ENCODE results near the gene LPCAT1. TPM values are rescaled to one million over a fixed set of nuclear protein-coding genes. Genes with fewer than 3 reads are reported as not detected.
"Not testable (repeated sequence)": the region's sequence is repeated elsewhere in the genome, so short reads cannot be mapped to it uniquely, and the experiment has no call there.

Gene LPCAT1
- total RNA-seq, 1 donor from 2014 or later: 7.1 TPM

DNA sequence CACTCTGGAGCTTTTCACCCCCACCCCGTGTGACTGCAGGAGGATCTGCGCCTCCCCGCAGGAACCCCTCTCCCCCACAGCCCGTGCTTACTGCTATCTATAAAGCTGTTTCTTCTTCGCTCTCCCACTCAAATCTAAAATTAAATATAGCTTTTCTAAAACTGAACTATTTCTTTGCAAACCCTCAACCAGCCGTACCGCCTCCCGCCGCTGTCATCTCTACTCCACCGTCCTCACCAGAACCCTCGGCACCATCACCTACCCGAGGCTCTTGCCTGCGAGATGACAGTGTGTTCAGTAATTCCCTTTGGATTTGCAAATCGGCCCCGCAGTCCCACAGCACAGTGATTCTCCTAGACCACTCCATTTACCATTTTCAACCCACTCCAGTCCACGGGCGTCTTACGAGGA is 13.6 kb downstream of the LPCAT1 start:
- no peak for DNase-seq (ENCODE audit: low read depth)

DNA sequence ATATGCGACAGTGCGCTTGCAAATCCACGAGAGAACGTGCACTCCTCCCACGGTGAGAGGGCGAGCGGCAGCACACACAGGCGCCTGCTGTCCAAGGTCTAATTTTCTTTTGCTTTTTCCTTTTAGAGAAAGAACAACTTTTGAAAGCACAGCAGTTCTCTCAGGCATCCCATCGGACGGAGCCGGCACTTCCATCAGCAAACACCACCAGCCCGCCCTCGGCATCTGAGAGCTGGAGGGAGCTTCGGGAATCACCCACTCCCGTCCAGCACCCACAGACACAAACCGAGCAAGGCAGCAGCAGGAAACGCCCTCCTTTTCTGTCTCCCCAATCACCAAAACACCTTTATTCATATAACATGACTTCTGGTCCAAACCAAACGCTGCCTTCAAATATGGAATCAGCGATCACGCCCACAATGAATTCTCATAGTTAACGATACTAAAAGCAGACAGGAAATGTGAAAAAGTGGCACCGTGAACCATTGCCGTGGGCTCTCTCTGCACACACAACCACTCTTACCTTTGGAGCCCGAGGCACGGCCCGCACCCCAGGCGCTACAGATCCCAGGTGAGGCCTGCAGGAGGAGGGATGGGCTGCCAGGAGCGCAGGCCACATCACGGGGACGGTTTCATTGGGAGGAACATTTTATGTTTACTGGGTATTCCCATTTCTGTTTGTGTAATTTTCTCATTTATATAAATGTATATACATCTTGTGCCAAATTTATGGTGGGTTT is 14.2 kb downstream of the LPCAT1 start:
- DNase-seq (ENCODE audit: low read depth): no peak

DNA sequence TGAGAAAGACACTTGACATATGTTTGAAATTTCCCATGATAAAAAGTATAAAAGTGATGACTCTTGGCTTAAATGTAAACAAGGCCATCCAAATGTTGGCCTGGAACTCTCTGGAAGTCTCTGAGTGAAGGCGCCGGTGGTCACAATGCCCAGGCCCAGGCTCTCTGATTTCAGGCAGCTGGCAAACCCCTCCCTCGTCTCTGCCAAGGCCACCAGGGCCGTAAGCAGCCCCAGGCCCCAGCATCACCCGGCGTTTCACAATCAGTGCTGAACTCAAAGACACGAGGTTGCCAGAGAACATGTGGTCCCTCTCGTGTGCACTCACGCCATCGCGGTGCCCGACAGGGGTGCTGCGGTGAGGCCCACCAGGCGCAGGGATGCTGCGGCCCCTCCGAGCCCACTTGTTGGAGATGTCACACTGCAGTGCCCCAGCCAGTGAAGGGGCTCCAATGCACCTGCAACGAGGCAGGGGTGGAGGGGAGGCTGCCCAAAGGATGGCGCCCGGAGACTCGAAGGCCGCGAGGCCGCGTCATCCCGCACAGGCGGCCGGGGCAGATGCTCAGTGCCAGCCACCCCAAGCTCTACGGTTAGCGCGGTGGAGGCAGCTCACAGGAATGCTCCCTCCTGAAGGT is 15.0 kb downstream of the LPCAT1 start:
- no peak for DNase-seq (ENCODE audit: low read depth)

DNA sequence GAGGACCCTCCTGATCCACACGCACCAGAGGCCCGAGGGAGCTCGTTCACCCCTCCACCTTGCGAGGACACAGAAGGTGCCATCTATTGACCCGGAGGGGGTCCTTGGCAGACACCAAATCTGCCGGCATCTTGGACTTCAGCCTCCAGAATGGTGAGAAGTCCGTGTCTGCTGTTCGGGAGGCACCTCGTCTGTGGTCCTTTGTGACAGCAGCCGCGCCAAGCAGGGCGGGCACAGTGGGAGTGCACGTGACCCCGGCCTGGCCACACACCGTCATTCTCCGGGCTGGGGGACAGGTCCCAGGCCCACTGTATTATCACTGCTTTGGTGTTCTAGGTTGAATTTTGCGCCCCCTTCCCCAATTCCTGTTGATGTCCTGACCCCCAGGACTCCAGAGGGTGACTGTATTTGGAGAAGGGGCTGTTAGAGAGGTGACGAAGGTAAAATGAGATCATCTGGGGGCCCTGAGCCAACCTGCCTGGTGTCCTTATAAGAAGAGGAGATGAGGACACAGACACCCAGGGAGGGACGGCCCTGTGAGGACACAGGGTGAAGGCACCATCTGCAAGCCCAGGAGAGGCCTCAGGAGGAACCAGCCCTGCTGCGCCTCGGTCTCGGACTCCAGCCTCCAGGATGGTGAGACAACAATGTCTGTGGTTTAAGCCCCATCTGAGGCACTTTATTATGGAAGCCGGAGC is 15.7 kb downstream of the LPCAT1 start:
- no peak for DNase-seq (ENCODE audit: low read depth)

DNA sequence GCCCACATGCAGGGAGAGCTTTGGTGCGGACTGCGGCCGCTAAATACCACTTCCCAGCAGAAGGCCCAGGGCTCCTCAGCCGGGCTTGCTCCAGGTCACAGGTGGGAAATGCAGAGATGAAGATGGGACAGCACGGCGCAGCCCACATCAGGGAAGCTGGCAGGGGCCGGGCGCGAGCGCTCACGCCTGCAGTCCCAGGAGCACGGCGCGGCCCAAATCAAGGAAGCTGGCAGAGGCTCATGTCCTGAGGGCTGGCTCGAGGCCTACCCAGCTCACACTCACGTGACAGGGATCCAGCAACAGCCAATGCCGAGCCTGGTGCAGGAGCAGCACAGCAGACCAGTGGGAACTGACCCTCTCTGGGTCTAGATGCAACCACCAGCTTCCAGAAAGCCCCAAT is 16.3 kb downstream of the LPCAT1 start:
- DNase-seq (ENCODE audit: low read depth): no peak

DNA sequence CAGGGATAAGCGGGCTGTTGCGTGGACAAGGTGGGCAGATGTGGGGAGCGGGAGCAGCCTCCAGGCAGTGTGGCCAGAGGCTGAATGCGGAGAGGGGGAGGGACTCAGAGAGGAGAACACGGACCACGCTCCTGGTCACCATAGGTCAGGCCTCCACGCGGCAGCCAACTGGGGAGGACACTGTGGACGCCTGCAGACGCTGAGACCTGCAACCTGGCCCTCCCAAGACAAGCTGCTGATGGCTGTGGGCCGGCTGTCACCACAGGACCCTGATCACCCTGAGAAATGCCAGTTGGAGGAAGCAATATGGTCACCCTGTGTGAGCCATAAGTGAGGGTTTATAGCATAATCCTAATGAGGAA is 16.8 kb downstream of the LPCAT1 start:
- no peak for DNase-seq (ENCODE audit: low read depth)

DNA sequence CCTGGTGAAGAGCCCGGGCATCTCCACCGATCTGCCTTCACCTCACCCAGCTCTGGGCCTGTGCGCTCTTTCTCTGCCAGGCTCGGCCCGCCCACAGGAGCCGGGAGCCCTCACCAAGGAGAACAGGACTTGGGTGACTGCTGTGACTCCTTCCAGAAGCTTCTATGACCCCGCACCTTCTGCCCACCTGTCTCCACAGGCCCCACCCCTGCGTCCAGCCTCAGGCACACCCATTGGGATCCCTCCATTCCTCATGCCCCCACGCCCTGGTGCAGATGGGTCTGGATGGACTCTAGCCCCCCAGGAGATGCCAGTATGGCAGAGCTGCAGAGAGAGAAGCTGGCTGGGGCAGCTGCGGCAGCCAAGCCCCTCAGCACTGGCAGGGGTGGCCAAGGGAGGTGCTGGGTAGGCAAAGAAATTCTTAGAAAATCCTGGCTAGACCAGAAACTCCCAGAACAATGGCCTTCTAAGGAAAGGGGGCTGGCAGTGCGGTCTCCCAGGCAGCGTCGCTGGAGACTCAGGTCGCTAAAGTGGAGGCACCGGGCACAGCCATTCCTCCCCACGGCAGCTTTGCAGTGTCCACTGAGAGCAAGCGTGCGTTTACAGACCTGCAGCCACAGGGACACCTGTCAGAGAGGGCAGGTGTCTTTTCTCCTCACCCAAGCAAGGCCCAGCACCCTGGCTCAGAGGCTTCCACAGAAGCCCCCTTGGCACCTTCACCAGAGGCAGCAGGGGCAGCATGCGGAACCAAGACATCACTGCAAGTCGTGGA is 17.3 kb downstream of the LPCAT1 start:
- no peak for DNase-seq (ENCODE audit: low read depth)

DNA sequence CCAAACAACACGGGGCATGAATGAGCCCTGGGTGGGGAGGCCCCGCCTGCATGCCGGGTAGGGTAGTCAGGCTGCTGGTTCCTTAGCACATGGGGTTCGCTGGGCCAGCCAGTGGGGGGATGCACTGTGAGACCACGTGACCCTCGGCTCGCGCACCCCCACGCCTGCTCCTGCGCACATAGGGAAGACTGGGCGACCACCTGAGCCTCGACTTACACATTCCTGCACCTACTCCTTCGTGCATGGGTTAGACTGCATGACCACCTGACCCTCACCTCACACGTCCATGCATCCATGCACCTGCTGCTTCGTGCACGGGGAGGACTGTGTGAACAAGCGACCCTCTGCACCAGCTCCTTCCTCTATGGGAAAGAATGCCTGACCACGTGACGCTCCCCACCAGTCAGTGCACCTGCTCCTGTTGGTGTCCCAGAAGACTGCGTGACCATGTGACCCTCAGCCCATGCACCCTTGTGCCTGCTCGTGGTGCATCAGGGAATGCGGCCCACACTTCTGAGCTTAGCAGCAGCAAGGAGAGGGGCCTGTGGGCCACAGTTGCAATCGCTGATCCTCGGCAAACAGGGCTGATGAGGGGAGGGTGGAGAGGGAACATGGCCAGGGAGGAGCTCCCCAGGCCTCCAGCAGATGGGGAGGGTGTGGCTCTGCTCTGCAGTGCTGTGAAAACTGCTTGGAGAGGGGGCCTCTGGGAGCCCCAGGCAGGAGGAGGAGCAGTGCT is 18.1 kb downstream of the LPCAT1 start:
- peak; percentile 41 for DNase-seq (ENCODE audit: low read depth)

DNA sequence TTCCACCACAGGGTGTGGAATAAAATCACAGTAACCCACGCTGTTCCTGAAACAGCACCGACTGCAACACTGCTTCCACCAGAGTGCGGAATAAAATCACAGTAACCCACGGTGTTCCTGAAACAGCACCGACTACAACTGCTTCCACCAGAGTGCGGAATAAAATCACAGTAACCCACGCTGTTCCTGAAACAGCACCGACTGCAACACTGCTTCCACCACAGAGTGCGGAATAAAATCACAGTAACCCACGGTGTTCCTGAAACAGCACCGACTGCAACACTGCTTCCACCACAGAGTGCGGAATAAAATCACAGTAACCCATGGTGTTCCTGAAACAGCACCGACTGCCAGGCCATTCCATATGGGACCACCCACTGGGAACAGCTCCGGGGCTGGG is 18.7 kb downstream of the LPCAT1 start:
- DNase-seq (ENCODE audit: low read depth): not testable (repeated sequence)

DNA sequence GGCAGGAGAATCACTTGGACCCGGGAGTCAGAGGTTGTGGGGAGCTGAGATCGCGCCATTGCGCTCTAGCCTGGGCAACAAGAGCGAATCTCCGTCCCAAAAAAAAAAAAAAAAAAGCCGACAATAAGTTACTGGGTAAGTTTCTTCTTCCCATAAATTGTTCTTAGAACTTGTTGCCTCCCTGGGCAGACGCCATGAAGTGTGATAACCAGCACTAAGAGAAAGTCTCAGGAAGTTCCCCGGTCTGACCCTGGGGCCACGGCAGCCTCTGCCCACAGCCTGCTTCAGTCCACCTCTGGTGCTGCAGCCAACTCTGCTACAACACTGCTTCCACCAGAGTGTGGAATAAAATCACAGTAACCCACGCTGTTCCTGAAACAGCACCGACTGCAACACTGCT is 19.1 kb downstream of the LPCAT1 start:
- no peak for DNase-seq (ENCODE audit: low read depth)

DNA sequence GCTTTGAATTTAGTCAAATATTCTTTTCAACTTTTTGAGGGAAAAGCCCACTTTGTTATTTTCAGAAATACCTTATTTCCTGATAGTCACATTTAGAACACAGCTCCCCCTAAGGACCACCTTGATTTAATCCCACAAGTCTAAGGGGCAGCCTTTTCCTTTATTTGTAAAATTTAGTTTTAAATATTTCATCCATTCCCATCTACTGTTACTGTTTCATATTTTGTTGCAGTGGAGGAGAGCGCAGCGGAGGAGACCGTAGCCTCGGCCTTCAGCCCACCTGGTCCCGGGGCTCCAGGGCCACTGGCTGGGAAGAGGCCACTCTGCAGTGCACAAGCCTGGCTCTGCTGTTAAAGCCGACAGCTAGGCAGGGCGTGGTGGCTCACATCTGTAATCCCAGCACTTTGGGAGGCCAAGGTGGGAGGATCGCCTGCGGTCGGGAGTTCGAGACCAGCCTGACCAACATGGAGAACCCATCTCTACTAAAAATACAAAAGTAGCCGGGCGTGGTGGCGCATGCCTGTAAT is 19.6 kb downstream of the LPCAT1 start:
- DNase-seq (ENCODE audit: low read depth): no peak

DNA sequence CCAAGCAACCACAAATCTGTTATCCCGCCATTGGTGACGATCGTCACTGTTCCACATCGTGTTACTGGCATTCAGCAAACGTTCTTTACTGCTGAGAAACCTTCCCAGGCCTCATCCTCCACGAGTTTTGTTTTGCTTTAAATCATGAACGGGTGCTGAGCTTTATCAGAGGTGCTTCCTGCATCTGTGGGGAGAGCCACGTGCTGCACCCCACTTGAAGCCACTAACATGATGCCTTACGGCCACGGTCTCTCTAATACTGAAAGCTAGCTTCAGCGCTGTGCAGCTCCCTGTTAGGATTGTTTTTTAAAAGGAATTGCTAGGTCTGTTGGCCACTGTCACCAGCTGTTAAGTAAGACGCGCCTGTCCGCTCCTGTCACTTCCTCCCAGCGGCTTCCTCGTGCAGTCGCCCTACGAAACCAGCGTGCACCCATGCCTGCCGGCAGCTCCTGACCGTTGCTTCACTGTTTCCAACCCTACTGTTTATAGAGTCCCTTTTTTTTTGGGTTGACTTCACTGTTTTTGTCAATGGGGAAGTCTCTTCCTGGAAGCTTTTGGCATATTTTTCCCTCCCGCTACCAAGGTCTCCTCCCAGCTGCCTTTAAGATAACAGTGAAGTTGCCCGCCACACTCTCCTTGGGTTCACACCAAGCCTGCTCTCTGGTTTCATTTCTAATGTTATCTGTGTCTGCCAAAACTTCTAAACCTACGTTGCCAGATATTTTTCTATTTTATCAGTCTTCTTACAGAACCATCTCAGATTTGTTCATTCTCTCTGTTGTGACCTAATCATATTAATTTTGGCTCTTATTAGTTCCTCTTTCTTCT is 20.3 kb downstream of the LPCAT1 start:
- DNase-seq (ENCODE audit: low read depth): no peak

DNA sequence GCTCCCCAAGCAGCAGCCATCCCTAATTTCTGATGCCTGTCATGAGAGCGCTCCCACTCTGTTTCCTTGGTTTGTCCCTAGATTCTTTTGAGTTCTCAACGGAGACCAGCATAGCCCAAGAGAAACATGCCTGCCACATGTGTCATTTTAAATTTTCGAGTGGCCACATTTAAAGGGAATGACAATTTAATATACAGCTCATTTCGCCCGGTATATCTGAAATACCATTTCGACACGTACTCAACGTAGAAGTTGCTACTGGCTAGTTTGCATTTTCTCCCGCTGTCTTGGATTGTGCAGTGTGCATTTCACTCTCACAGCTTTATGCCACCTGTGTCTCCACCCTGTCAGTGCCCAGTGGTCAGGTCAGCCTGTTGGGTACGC is 21.0 kb downstream of the LPCAT1 start:
- no peak for DNase-seq (ENCODE audit: low read depth)

DNA sequence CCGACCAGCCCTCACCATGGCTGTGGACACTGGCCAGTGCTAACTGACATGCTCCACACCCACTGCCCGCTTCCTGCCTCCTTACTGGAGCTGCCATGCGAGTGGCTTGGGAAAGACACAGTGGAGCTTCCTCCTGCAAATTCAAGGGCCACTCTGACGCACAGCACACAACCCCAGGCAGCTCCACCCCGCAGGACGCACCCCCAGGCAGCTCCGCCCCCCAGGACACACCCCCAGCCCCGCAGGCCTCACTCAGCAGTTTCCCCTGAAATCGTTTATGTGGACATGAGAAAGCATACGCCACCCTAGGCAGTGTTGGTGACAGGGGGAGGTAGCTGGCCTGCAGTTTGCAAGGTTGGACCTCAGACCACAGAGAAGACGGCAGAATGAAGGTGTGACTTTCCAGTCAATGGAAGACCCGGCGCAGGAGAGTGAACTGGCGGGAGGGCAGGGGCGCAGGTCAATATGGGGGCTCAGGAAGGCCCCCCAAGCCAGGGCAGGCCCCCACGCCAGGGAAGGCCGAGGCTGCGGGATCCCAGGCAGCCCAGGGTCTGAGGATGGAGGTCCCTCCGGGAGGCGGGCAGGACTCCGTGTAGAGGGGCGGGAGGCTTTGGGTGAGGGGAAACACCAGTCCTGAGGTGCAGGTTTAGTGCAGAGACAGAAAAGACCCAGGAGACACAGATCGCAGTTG is 21.6 kb downstream of the LPCAT1 start:
- DNase-seq (ENCODE audit: low read depth): no peak

DNA sequence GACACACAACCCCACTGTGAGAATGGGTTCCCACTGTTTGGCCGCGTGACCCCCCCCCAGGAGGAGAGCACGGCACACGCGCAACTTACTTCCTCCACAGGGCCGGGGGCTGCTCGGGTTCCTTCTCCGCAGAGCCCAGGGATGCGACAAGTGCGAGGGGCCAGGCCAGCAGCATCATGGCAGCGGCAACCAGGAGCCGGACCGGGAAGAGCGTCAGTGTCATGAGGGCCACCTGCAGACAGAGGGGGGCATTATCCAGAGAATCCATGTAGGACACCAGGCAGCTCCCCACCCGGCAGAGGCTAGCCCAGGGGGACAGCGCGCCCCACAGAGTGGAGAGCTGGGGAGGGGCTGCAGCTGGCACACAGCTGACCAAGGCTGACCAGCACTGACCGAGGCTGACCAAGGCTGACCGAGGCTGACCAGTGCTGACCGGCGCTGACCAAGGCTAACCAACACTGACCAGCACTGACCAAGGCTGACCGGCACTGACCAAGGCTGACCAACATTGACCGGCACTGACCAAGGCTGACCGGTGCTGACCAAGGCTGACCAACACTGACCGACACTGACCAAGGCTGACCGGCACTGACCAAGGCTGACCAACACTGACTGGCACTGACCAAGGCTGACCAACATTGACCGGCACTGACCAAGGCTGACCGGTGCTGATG is 22.3 kb downstream of the LPCAT1 start:
- DNase-seq (ENCODE audit: low read depth): no peak

DNA sequence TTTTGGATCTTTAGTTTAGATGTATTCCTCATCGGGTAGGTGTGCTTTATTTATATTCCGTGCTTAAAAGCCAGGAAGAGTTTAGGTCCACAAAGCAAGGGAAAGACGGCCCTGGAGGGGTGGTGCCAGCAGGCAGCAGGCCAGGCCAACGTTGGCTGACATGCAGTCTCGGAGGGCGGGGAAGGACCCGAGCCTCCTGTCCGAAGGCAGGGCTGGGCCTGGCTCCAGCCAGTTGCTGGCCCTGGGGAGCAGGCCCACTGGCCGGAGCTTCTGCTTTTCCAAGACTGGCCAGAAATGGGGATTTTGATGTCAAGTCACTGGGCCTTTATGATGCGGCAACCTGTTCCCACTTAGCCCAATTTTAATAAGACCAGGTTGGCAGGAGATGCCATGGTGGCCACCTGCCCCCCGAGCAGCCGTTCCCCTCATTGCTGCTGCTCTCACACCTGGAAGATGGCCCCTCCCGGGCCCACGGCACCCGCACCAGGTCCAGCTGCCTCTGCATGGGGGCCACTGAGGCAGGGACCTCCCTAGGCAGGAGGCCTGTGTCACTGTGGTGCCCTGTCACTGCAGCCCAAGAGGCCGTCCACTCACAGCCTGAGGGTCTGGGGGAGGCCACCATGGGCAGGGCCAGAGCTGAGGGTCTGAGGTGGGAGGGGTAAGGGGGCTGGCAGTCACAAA is 23.2 kb downstream of the LPCAT1 start:
- no peak for DNase-seq (ENCODE audit: low read depth)

DNA sequence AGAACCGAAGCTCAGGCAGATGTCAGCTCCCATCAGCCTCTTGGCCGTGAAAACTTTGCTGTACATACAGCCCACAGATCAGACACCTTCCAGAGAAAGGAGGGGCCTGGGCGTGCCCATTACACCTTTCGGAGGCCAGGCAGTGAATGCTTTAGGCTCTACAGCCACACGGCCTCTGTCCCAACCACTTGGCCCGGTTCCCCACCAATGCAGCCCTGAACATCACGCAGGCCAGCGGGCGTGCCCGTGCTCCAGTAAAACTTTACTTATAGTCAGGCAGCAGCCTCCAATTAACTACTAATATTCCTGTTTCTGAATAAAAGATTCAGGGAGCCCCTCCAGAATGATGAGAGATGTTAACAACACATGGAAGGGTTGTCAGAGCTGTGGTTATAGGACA is 23.9 kb downstream of the LPCAT1 start:
- DNase-seq (ENCODE audit: low read depth): no peak

Measured in myocyte (in vitro differentiated cells).